Left lobe of liver (tissue), 2 donors: ENCODE results near the gene SULT4A1. TPM values are rescaled to one million over a fixed set of nuclear protein-coding genes. Genes with fewer than 3 reads are reported as not detected.
"Not testable (repeated sequence)": the region's sequence is repeated elsewhere in the genome, so short reads cannot be mapped to it uniquely, and the experiment has no call there.

Experiments
- ATAC-seq: fragments of 200-7000 bp; cut with Tn5 transposase; one replicate; pipeline ENCODE4 v1.9.1; 2020; ENCODE audit warnings: mild to moderate bottlenecking, moderate library complexity
- DNase-seq: peaks from one replicate; pipeline ENCODE4 v3.0.0-alpha.2; 2020; ENCODE audit warnings: low spot score
- total RNA-seq: library from RNA; stranded (reverse); gene quantifications from one replicate; pipeline ENCODE4 v1.2.1, GENCODE V29; 2021
- donor health status: DM: no; HTN: no; CAD: no; lungs with moderate emphysema.
- donor health status: DM: no; HTN: yes; CAD: no.

Gene SULT4A1, protein sequence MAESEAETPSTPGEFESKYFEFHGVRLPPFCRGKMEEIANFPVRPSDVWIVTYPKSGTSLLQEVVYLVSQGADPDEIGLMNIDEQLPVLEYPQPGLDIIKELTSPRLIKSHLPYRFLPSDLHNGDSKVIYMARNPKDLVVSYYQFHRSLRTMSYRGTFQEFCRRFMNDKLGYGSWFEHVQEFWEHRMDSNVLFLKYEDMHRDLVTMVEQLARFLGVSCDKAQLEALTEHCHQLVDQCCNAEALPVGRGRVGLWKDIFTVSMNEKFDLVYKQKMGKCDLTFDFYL
- total RNA-seq: not detected

GRCh38 chr22:43862074-43862881, at the start of gene SULT4A1:
Gene SULT4A1, minus strand, starts transcription at chr22:43862513. Its CDS starts 131 bp downstream, at chr22:43862382.
- DNase-seq (no peak), ATAC-seq (no peak)

GRCh38 chr22:43911351-43911750, 49.0 kb upstream of the SULT4A1 start:
- ATAC-seq: no peak

GRCh38 chr22:43910178-43910695, 47.9 kb upstream of the SULT4A1 start:
- DNase-seq (no peak), ATAC-seq (no peak)

More at GRCh38 chr22:43911351-43911750, 49.0 kb upstream of the SULT4A1 start:
- no peak for DNase-seq

DNA sequence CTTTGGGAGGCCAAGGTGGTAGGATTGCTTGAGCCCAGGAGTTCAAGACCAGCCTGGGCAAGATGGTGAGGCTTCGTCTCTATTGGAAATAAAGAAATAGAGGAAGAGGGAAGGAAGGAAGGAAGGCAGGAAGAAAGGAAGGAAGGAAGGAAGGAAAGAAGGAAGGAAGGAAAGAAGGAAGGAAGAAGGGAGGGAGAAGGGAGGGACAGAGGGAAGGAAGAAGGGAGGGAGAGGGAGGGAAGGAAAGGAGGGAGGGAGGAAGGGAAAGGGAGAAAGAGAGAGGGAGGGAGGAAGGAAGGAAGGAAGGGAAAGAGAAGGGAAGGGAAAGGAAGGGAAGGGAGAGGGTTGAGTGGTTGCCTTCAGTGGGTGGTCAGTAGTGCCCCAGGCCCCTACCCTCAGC, 47.4 kb upstream of the SULT4A1 start:
- DNase-seq (no peak), ATAC-seq (no peak)

GRCh38 chr22:43905681-43906080, 43.4 kb upstream of the SULT4A1 start:
- no peak for ATAC-seq
- no peak for DNase-seq

- not testable (repeated sequence) for ATAC-seq
Observed at GRCh38 chr22:43904412-43904811, 42.1 kb upstream of the SULT4A1 start.

DNA sequence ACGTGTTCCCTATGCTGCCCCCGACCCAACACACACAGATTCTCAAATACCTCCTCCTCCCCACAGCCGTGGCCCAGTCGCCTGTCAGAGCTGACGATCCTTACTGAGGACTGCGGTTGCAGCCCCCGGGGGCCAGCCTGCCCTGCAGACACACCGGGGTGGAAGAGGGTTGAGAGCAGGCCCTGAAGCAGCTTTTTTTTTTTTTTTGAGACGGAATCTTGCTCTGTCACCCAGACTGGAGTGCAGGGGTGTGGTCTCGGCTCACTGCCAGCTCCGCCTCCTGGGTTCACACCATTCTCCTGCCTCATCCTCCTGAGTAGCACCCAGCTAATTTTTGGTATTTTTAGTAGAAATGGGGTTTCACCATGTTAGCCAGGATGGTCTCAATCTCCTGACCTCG, 40.7 kb upstream of the SULT4A1 start:
- not testable (repeated sequence) for DNase-seq, ATAC-seq

More at GRCh38 chr22:43904412-43904811, 42.1 kb upstream of the SULT4A1 start:
- not testable (repeated sequence) for DNase-seq

DNA sequence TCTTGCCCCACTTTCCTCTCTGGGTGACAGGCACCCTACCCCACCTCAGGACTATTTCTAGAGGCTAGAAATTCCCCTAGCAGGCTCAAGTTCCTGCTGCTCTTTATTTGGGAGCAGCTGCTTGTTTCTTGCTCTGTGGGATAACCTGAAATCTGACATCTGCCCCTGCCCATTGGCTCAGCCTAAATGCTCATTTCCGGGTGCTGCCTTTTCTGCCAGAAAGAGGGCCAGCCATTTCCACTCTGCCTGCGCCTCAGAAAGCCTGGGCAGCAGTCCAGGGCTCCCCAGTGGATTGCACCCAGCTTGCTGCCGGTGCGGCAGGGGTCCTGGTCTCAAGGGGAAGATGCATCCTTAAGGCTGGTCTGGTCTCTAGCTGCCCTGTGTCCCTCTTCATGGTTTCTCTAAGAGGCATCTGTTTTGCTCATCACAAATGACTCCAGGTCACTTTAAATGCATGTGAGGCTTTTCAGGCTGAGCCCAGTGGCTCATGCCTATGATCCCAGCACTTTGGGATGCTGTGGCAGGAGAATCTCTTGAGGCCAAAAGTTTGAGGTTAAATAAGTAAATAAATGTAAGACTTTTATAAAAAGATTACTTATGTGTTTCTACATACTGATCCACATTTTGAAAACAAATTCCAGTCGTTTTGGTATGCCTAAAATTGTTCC, 39.8 kb upstream of the SULT4A1 start:
- no peak for DNase-seq
- no peak for ATAC-seq

DNA sequence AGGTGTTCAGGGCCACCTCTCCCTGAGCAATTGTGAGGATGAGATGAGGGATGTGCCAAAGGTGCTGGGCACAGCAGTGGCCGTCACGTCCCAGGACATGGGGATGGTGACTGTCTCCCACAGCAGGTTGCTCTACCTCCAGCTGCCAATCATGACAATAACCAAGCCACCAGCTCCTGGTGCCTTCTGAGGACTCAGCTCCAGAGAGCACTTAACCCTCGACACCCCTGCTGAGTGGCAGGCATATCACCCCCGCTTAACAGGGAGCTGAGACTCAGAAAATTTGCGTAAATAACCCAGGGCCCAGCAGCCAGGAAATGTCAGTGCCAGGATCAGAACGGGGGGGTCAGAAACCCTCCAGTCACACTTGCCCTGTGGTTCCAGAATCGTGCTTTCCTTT, 37.9 kb upstream of the SULT4A1 start:
- DNase-seq (no peak), ATAC-seq (no peak)

DNA sequence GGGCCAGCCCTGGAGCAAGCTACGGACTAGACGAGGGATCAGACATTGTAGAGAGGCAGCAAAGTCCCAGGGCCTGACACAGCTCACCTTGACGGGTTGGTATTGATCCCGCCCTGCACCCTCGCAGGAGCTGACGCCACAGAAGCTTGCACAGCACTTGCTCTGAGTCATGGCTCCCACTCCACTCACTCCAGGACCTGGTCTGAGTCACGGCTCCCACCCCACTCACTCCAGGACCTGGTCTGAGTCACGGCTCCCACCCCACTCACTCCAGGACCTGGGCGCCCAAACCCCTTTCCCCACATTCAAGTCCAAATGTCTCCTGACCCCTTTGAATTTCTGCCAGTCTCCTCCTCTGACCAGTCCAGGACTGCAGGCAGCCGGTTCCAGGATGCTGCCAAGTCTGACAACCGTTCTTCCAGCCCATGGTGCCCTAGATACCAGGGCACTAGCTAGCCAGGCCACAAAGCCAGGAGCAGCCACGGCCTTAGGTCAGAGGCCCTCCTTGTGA, 35.5 kb upstream of the SULT4A1 start:
- ATAC-seq (peak; percentile 80), DNase-seq (peak; percentile 89)

- ATAC-seq (no peak), DNase-seq (no peak)
Observed at GRCh38 chr22:43895986-43896645, 33.8 kb upstream of the SULT4A1 start.

DNA sequence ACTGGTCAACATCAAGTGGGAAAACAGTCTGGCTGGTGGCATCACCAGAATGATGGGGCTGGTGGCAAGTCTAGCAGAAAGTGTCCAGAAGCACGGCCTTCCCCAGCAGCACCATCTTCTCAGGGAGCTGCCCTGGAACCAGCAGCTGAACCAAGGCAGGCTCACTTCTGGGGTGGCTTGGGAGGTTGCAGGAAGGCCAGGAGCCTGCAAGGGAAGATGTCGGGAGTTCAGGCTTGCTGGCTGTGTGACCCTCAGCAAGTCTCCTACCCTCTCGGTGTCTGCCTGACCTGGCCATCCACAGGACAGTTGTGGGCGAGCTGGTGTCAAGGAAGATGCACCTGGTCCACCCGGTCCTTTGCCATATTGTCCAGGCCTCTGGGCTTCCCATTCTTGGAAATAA, 31.8 kb upstream of the SULT4A1 start:
- no peak for DNase-seq
- ATAC-seq: no peak

DNA sequence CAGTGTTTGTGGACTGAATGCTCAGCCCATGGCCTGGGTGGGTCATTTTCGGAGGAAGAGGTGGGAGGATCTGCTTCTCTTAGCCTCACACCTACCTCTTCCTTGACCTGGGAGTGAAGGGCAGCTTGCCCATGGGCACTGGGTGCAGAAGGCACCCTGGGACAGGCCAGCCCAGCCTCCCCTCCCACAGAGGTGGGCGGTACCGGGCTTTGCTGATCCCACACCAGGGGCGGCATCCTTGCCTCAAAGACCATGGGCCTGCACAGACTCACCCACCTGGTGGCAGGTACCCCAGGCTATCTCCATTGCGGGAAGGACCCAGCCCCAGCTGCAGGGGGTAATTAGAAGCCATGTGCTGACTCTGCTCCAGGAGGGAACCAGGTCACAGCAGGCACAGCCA, 31.0 kb upstream of the SULT4A1 start:
- ATAC-seq (no peak), DNase-seq (no peak)

- DNase-seq (no peak), ATAC-seq (no peak)
Observed at GRCh38 chr22:43892183-43892894, 30.0 kb upstream of the SULT4A1 start.

DNA sequence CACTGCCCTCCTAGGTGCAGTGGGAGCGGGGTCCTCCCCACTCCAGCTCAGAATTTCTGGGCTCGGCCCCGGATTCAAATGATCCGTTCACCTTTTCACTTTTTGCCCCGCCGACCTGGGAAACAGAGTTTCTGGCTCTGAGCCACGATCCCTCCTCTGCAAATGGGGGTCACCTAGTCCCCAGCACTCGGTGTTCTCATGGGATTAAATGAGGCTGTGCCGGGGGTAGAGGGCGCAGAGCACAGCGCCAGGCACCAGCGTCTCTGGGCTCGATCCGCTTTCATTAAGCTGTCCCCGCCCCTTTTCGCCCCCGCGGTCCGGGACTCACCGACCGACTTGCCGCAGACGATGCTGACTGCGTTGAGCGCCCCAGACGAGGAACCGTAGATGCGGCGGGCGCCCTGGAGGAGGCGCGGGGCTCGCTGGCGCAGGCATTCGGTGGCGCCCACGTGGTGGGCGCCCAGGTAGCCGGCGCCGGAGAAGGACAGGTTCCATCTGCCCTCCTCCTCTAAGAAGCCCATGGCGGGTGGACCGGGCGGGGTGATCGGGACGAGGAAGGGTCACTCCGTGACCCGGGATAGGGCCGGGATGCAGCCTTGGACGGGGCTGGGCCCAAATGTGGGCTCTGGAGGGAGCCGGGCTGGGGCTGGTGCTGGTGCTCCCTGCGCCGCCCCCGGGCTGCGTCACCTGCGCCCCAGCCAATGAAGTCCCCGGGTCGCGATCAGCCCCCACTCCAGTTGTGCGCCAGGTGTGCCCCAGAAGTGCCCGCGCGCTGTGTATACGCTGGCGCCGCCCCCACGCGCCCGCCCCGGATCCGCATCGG, 29.3 kb upstream of the SULT4A1 start, which contains the start of gene PNPLA5:
TSS of gene PNPLA5 (minus strand) at position 654 of the 823 bp plus-strand sequence. CDS start at position 521, 133 bp downstream.
- no peak for DNase-seq

GRCh38 chr22:43890901-43891331, 28.6 kb upstream of the SULT4A1 start:
- ATAC-seq (peak; percentile 8), DNase-seq (no peak)

More for the DNA sequence above, 29.3 kb upstream of the SULT4A1 start, which contains the start of gene PNPLA5:
- peak; percentile 20 for ATAC-seq

GRCh38 chr22:43889860-43890253, 27.5 kb upstream of the SULT4A1 start:
- ATAC-seq: peak; percentile 46
- DNase-seq: no peak

DNA sequence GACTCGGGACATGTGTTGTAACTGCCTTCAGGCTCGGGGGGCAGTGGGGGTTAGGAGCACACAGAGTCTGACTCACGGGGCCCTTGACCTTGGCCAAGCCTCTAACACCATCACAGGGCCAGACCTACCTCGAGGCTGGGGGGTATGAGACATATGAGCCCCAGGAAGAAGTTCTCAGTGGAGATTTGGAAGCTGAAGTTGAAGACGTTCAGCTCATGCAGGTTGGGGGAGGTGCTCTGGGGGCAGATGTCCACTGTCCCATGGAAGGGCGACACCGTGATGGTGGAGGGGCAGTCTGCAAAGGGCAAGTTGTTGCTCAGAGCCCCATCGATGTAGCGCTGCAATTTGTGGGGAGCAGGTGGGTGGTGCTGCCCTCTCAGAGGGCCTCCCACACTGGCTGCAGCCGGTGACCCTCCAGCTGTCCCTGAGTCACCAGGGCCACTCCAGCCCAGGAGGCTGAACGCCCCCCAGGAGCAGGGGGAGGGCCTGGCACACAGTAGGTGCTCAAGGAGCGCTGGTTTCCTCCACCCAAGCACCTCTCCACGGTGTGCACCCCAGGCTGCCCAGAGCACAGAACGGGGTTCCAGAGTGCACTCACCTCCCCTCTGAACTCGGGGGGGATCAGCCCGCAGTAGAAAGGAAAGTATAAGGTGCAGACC, 27.0 kb upstream of the SULT4A1 start:
- DNase-seq (no peak), ATAC-seq (no peak)
